Measurements from ENCODE around the gene DNAJB11.

GRCh38 chr3:186596568-186597287 is 26.2 kb downstream of the DNAJB11 start:
- TF ChIP-seq, protein P1, sequence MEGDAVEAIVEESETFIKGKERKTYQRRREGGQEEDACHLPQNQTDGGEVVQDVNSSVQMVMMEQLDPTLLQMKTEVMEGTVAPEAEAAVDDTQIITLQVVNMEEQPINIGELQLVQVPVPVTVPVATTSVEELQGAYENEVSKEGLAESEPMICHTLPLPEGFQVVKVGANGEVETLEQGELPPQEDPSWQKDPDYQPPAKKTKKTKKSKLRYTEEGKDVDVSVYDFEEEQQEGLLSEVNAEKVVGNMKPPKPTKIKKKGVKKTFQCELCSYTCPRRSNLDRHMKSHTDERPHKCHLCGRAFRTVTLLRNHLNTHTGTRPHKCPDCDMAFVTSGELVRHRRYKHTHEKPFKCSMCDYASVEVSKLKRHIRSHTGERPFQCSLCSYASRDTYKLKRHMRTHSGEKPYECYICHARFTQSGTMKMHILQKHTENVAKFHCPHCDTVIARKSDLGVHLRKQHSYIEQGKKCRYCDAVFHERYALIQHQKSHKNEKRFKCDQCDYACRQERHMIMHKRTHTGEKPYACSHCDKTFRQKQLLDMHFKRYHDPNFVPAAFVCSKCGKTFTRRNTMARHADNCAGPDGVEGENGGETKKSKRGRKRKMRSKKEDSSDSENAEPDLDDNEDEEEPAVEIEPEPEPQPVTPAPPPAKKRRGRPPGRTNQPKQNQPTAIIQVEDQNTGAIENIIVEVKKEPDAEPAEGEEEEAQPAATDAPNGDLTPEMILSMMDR (IDR thresholded peaks at IDR 0.05): no peak
- no peak for TF ChIP-seq EZH2 (IDR thresholded peaks at IDR 0.05; ENCODE audit: borderline replicate concordance, insufficient read depth, low read depth, low read length, poor library complexity, severe bottlenecking)

All from B cell (primary cell).